Transverse colon (tissue), 4 donors: Measurements from ENCODE around the gene BRAT1.

Experiments used
- CTCF ChIP-seq, 5 experiments: fragments of 200-600 bp in 3 of 5; fragments of 450-650 bp in 2 of 5; sonication (generic) in 3 of 5; IDR thresholded peaks; 1 replicate in 2 of 5; 2 replicates in 3 of 5; pipeline ENCODE4 v1.5.1; 2016 to 2017; ENCODE audit warnings: antibody characterized with exemption in 5 of 5, inconsistent platforms in 3 of 5, mild to moderate bottlenecking in 2 of 5, moderate library complexity in 1 of 5
- POLR2AphosphoS5 ChIP-seq, 3 donors: sonication (generic); formaldehyde crosslinking; IDR thresholded peaks; one replicate each; pipeline ENCODE4 v1.6.1; 2016; ENCODE audit warnings: antibody characterized with exemption in 3 of 3

DNA sequence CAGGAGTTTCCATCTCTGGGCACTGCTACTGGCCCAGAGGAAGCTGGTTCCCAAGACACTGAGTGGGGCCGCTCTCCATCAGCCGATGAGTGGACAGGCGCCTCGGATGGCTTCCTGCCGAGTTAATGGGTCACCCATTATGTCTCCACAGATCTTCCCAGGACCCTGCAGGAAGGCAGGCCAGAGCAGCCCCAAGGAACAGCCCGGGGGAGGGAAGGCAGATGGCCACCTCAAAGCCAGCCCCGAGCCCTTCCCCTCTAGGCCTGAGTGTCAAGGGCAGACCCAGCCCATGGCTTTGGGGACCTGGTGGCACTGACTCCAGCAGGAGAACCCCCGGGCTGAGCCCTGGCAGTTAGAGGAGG lies 39.1 kb downstream of the BRAT1 start:
- no peak for TF ChIP-seq CTCF (IDR thresholded peaks at IDR 0.05)
- TF ChIP-seq POLR2AphosphoS5 (IDR thresholded peaks at IDR 0.05) = no peak
